NT2/D1 (cell line): ENCODE results near the gene KCTD10.

ENCODE experiments used
- DNase-seq: peaks from one replicate; pipeline ENCODE4 v3.0.0-alpha.2; 2011; ENCODE audit warnings: low read depth, low spot score
- H3K27me3 ChIP-seq: 2 replicates; pipeline ENCODE4 v1.6.0; 2011; ENCODE audit warnings: mild to moderate bottlenecking; ENCODE audit not compliant: insufficient read length, insufficient read depth
- H3K36me3 ChIP-seq: 2 replicates; pipeline ENCODE4 v1.6.1; 2011; ENCODE audit warnings: mild to moderate bottlenecking, low read length, mixed read lengths; ENCODE audit not compliant: insufficient read depth, insufficient read length
- H3K4me1 ChIP-seq: 2 replicates; pipeline ENCODE4 v1.5.1; 2011; ENCODE audit not compliant: insufficient read depth, insufficient read length
- H3K4me3 ChIP-seq: 2 replicates; pipeline ENCODE4 v1.5.1; 2011; ENCODE audit warnings: low read depth; ENCODE audit not compliant: insufficient read length
- H3K9ac ChIP-seq: 2 replicates; pipeline ENCODE4 v1.6.0; 2011; ENCODE audit warnings: low read depth; ENCODE audit not compliant: insufficient read length
- H3K9me3 ChIP-seq: 2 replicates; pipeline ENCODE4 v1.5.1; 2011; ENCODE audit warnings: mild to moderate bottlenecking, low read length; ENCODE audit not compliant: insufficient read depth
- SUZ12 ChIP-seq: IDR thresholded peaks from 2 replicates; pipeline ENCODE4 v1.6.1; 2011; ENCODE audit not compliant: insufficient read length, insufficient read depth; ENCODE audit errors: extremely low read depth
- YY1 ChIP-seq: IDR thresholded peaks from 2 replicates; pipeline ENCODE4 v1.6.1; 2011; ENCODE audit not compliant: insufficient read length, insufficient read depth
- ZNF274 ChIP-seq: IDR thresholded peaks from 2 replicates; pipeline ENCODE4 v1.6.1; 2011; ENCODE audit warnings: mild to moderate bottlenecking, low read depth, low read length

KCTD10 gene

DNA sequence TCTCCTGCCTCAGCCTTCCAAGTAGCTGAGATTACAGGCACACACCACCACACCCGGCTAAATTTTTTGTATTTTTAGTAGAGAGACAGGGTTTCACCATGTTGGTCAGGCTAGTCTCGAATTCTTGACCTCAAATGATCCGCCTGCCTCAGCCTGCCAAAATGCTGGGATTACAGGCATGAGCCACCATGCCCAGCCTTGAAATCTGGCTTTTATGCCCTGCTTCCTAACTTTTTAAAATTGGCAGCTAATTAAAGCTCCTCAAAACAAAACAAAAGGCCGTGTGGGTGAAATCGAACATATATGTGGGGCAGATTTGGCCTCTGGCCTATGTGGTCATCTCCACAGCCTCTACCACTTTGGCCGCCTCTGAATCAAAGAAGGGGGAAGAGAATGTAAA is 37.9 kb downstream of the KCTD10 start:
- DNase-seq, result no peak

DNA sequence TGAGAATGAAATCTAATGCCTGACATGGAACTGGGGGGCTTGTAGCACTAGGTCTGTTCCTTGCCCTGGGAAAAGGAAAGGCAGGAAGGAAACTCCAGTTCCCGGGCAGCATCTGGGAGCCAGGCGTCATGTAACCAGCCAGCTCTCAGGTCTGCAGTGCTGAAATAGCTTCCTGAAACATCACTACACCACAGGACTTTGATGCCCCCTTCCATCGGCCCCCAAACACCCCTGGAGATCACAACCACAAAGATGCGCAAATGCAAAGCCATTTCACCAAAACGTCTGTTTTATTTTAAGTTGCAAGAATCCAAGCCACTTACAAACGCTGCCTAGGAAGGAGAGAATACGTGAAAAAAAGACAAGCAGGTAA is 40.9 kb downstream of the KCTD10 start:
- Histone ChIP-seq H3K9me3 (no peaks in the 10 kb centered on the region), H3K36me3 (no peaks in the 10 kb centered on the region), H3K27me3 (no peaks in the 10 kb centered on the region), H3K4me1 (peaks cover 12% of the 10 kb centered on the region), H3K4me3 (no peak overlapping the region), H3K9ac (peak overlapping the region; percentile 12)
- DNase-seq, result no peak
- TF ChIP-seq ZNF274 (no peak), SUZ12 (no peak)

More for the DNA sequence above, 37.9 kb downstream of the KCTD10 start:
- Histone ChIP-seq H3K4me3 (no peak overlapping the region), H3K9me3 (no peaks in the 10 kb centered on the region), H3K36me3 (no peaks in the 10 kb centered on the region), H3K27me3 (no peaks in the 10 kb centered on the region), H3K4me1 (peaks cover 12% of the 10 kb centered on the region), H3K9ac (no peak overlapping the region)
- no peak for TF ChIP-seq YY1
- TF ChIP-seq ZNF274, result no peak
- TF ChIP-seq SUZ12, result no peak

DNA sequence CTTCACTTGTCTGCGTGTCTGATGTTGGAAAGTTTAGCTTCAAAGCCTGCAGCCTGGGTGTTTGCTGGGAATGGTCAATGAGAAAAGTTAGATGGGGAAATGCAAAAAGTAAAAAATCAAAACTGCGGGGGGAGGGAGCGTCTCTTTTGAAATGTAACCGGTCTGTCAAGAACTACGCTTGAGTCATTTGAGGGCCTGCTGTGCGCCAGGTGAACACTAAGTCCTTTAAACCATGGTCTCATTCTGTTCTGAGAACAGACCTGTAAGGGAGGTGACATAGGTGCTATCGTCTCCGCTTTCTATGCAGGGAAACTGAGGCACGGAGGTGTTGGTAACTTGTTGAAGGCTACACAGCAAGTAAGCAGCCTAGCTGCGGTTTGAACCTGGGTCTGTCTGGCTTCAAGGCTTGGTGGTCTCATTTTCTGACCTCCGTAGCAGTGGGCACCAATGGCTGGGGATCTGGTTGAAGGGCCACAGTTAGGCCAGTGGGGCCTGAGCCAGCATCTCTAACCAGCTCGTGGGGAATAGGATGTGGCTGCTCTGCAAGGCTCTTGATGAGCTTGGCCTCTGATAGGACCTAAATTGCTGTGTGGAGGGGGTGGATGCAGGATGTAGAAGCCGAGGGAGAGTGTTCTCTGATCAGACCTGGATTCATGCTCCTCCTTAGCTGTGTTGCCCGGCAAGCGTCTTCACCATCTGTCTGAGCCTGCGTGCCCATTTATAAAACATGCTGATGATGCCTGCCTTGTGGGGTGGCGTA is 41.5 kb downstream of the KCTD10 start:
- H3K9ac ChIP-seq, result no peak overlapping the region
- no peaks in the 10 kb centered on the region for H3K36me3 ChIP-seq
- no peaks in the 10 kb centered on the region for H3K9me3 ChIP-seq
- no peak for TF ChIP-seq SUZ12
- TF ChIP-seq YY1, result no peak
- TF ChIP-seq ZNF274, result no peak
- H3K4me3 ChIP-seq, result no peak overlapping the region
- H3K4me1 ChIP-seq, result peaks cover 12% of the 10 kb centered on the region
- no peaks in the 10 kb centered on the region for H3K27me3 ChIP-seq
- DNase-seq, result no peak

DNA sequence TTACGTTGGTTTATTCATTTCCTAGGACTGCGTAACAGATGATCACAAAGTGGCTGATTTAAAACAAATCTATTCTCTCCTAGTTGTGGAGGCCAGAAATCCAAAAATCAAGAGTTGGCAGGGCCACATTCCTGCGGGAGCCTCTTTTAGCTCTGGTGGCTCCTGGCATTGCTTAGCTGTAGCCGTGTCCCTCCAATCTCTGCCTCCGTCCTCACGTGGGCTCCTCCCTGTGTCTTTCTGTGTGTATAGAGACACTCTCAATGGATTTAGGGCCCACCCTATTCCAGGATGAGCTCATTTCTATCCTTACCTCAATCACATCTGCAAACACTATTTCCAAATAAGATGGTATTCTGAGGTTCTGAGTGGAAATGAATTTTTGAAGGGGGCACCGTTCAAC is 42.5 kb downstream of the KCTD10 start:
- Histone ChIP-seq H3K36me3 (no peaks in the 10 kb centered on the region), H3K9ac (no peak overlapping the region), H3K4me1 (peaks cover 12% of the 10 kb centered on the region), H3K4me3 (no peak overlapping the region), H3K27me3 (no peaks in the 10 kb centered on the region), H3K9me3 (no peaks in the 10 kb centered on the region)
- no peak for DNase-seq
- TF ChIP-seq YY1, result no peak

DNA sequence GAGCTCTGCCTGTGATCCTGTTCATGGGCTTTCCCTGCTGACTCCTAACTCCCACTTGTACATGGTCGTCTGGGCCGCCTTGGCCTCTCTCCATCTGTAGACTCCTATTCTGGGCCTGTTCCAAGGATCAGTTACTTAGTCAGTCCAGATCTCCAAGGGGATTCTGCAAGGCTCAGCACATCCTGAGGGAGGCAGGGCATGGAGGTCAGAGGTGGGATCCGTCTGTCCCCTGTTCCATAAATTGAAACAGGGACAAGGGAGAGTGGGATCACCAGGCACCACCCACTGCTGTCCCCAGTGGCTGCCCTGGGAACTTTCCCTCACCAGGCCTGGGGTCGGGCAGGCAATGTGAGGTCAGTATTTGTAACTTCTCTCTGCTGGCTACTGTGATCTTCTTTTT is 43.5 kb downstream of the KCTD10 start:
- no peak overlapping the region for H3K4me3 ChIP-seq
- H3K9me3 ChIP-seq, result no peaks in the 10 kb centered on the region; the same call in 1 of the 2 replicates
- no peak for DNase-seq
- TF ChIP-seq YY1 (no peak), SUZ12 (no peak), ZNF274 (no peak)
- no peak overlapping the region for H3K9ac ChIP-seq
- H3K36me3 ChIP-seq, result no peaks in the 10 kb centered on the region
- H3K27me3 ChIP-seq, result no peaks in the 10 kb centered on the region
- peaks cover 12% of the 10 kb centered on the region for H3K4me1 ChIP-seq

DNA sequence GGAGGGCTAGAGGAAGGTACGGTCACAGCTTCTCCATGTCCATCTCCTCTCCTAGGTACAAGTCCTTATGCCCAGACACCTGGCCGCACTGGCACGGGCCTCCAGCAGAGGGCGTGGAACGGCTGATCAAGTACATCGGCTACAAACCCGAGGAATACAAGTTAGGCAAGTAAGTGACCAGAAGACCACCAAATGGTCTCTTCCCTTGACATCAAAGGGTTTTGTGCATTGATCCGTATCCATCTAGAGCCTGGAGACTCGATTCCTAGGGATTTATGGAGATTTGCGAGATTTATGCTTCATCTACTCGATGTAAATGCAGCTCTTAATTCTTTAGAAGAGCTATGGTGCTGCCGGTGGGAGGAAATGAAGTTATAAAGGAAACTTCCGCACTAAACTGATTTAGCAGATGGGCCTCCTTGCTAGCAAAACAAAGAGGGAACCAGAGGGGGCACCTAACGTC is 44.2 kb downstream of the KCTD10 start:
- H3K4me1 ChIP-seq, result peaks cover 12% of the 10 kb centered on the region
- H3K27me3 ChIP-seq, result no peaks in the 10 kb centered on the region
- peak; percentile 89 for DNase-seq
- TF ChIP-seq ZNF274 (no peak), YY1 (no peak), SUZ12 (no peak)
- H3K9ac ChIP-seq, result no peak overlapping the region
- H3K36me3 ChIP-seq, result no peaks in the 10 kb centered on the region
- H3K9me3 ChIP-seq, result no peaks in the 10 kb centered on the region; the same call in 1 of the 2 replicates
- H3K4me3 ChIP-seq, result no peak overlapping the region

DNA sequence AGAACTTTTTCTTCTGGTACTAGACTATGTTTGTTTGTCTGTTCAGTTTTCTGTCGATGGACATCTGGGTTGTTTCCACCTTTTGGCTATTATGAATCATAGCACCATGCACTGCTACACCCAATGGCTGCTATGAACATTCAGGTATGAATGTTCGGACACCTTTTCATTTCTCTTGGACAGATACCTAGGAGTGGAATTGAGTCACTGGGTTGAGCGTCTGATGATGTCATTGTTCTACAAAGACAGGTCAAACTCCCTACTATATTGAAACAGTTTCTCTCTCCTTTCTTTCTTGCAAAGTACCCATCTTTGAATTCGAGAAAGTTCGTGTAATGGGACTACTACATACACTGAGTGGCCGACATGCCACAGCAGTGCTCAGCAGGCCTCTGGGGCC is 44.7 kb downstream of the KCTD10 start:
- H3K9me3 ChIP-seq, result no peaks in the 10 kb centered on the region; the same call in 1 of the 2 replicates
- no peak overlapping the region for H3K4me3 ChIP-seq
- no peak overlapping the region for H3K9ac ChIP-seq
- no peak for DNase-seq
- no peaks in the 10 kb centered on the region for H3K36me3 ChIP-seq
- H3K4me1 ChIP-seq, result peaks cover 12% of the 10 kb centered on the region
- TF ChIP-seq SUZ12 (no peak), ZNF274 (no peak), YY1 (no peak)
- H3K27me3 ChIP-seq, result no peaks in the 10 kb centered on the region
